NT2/D1 (cell line): ENCODE measurements around the gene LAMA5.

ENCODE experiments used
- DNase-seq: peaks from one replicate; pipeline ENCODE4 v3.0.0-alpha.2; 2011; ENCODE audit warnings: low read depth, low spot score
- H3K27me3 ChIP-seq: 2 replicates; pipeline ENCODE4 v1.6.0; 2011; ENCODE audit warnings: mild to moderate bottlenecking; ENCODE audit not compliant: insufficient read length, insufficient read depth
- H3K36me3 ChIP-seq: 2 replicates; pipeline ENCODE4 v1.6.1; 2011; ENCODE audit warnings: mild to moderate bottlenecking, low read length, mixed read lengths; ENCODE audit not compliant: insufficient read depth, insufficient read length
- H3K4me1 ChIP-seq: 2 replicates; pipeline ENCODE4 v1.5.1; 2011; ENCODE audit not compliant: insufficient read depth, insufficient read length
- H3K4me3 ChIP-seq: 2 replicates; pipeline ENCODE4 v1.5.1; 2011; ENCODE audit warnings: low read depth; ENCODE audit not compliant: insufficient read length
- H3K9ac ChIP-seq: 2 replicates; pipeline ENCODE4 v1.6.0; 2011; ENCODE audit warnings: low read depth; ENCODE audit not compliant: insufficient read length
- H3K9me3 ChIP-seq: 2 replicates; pipeline ENCODE4 v1.5.1; 2011; ENCODE audit warnings: mild to moderate bottlenecking, low read length; ENCODE audit not compliant: insufficient read depth
- SUZ12 ChIP-seq: IDR thresholded peaks from 2 replicates; pipeline ENCODE4 v1.6.1; 2011; ENCODE audit not compliant: insufficient read length, insufficient read depth; ENCODE audit errors: extremely low read depth
- YY1 ChIP-seq: IDR thresholded peaks from 2 replicates; pipeline ENCODE4 v1.6.1; 2011; ENCODE audit not compliant: insufficient read length, insufficient read depth
- ZNF274 ChIP-seq: IDR thresholded peaks from 2 replicates; pipeline ENCODE4 v1.6.1; 2011; ENCODE audit warnings: mild to moderate bottlenecking, low read depth, low read length

Gene LAMA5

GRCh38 chr20:62353289-62354030, 13.7 kb downstream of the LAMA5 start:
- peak overlapping the region; percentile 59 for H3K9ac ChIP-seq
- H3K27me3 ChIP-seq, result no peaks in the 10 kb centered on the region
- TF ChIP-seq SUZ12 (no peak), YY1 (no peak), ZNF274 (no peak)
- H3K9me3 ChIP-seq, result peaks cover 7% of the 10 kb centered on the region; the same call in 1 of the 2 replicates
- H3K36me3 ChIP-seq, result peaks cover 68% of the 10 kb centered on the region
- DNase-seq, result no peak
- no peak overlapping the region for H3K4me3 ChIP-seq
- peaks cover 37% of the 10 kb centered on the region for H3K4me1 ChIP-seq

- Histone ChIP-seq H3K36me3 (peaks cover 67% of the 10 kb centered on the region), H3K4me1 (peaks cover 32% of the 10 kb centered on the region), H3K27me3 (no peaks in the 10 kb centered on the region), H3K9ac (peak overlapping the region; percentile 59), H3K9me3 (peaks cover 7% of the 10 kb centered on the region; the same call in 1 of the 2 replicates), H3K4me3 (no peak overlapping the region)
- DNase-seq, result no peak
- no peak for TF ChIP-seq SUZ12
- no peak for TF ChIP-seq ZNF274
- TF ChIP-seq YY1, result no peak
Observed at GRCh38 chr20:62352402-62353288, 14.5 kb downstream of the LAMA5 start.

- TF ChIP-seq YY1, result no peak
- TF ChIP-seq SUZ12, result no peak
- no peak for TF ChIP-seq ZNF274
Observed at GRCh38 chr20:62351469-62352401, 15.4 kb downstream of the LAMA5 start.

GRCh38 chr20:62350629-62351422, 16.3 kb downstream of the LAMA5 start:
- Histone ChIP-seq H3K9ac (no peak overlapping the region), H3K4me3 (no peak overlapping the region), H3K4me1 (peaks cover 20% of the 10 kb centered on the region), H3K36me3 (peaks cover 74% of the 10 kb centered on the region), H3K9me3 (peaks cover 7% of the 10 kb centered on the region; the same call in 1 of the 2 replicates), H3K27me3 (no peaks in the 10 kb centered on the region)
- DNase-seq, result no peak
- TF ChIP-seq ZNF274 (no peak), SUZ12 (no peak), YY1 (no peak)

More at GRCh38 chr20:62351469-62352401, 15.4 kb downstream of the LAMA5 start:
- Histone ChIP-seq H3K4me3 (no peak overlapping the region), H3K36me3 (peaks cover 68% of the 10 kb centered on the region), H3K9me3 (peaks cover 7% of the 10 kb centered on the region; the same call in 1 of the 2 replicates), H3K4me1 (peaks cover 26% of the 10 kb centered on the region), H3K9ac (no peak overlapping the region), H3K27me3 (no peaks in the 10 kb centered on the region)
- DNase-seq, result no peak

GRCh38 chr20:62350098-62350628, 16.9 kb downstream of the LAMA5 start:
- H3K9me3 ChIP-seq, result peaks cover 7% of the 10 kb centered on the region; the same call in 1 of the 2 replicates
- no peak for DNase-seq
- peaks cover 80% of the 10 kb centered on the region for H3K36me3 ChIP-seq
- H3K4me1 ChIP-seq, result peaks cover 15% of the 10 kb centered on the region
- H3K4me3 ChIP-seq, result no peak overlapping the region
- no peak overlapping the region for H3K9ac ChIP-seq
- no peak for TF ChIP-seq ZNF274
- no peak for TF ChIP-seq SUZ12
- no peak for TF ChIP-seq YY1
- no peaks in the 10 kb centered on the region for H3K27me3 ChIP-seq

GRCh38 chr20:62349556-62350097, 17.5 kb downstream of the LAMA5 start:
- Histone ChIP-seq H3K36me3 (peaks cover 83% of the 10 kb centered on the region), H3K4me3 (no peak overlapping the region), H3K9me3 (peaks cover 7% of the 10 kb centered on the region; the same call in 1 of the 2 replicates), H3K9ac (no peak overlapping the region), H3K27me3 (no peaks in the 10 kb centered on the region), H3K4me1 (peaks cover 11% of the 10 kb centered on the region)
- TF ChIP-seq YY1, result no peak
- no peak for TF ChIP-seq SUZ12
- DNase-seq, result no peak
